Brain microvascular endothelial cell (primary cell): ENCODE results near the gene TSPEAR.
"Not testable (repeated sequence)": the region's sequence is repeated elsewhere in the genome, so short reads cannot be mapped to it uniquely, and the experiment has no call there.

Experiments
- DNase-seq: peaks from one replicate; pipeline ENCODE4 v3.0.0-alpha.2; 2020
- H3K27ac ChIP-seq: fragments of 250-450 bp; sonication (Bioruptor Pico); 2 replicates; pipeline ENCODE4 v1.5.1; 2020; ENCODE audit warnings: mild to moderate bottlenecking, moderate library complexity
- H3K27me3 ChIP-seq: fragments of 250-450 bp; sonication (Bioruptor Pico); replicated peaks from 2 replicates; pipeline ENCODE4 v1.5.1; 2020; ENCODE audit warnings: mild to moderate bottlenecking
- H3K36me3 ChIP-seq: fragments of 250-450 bp; sonication (Bioruptor Pico); replicated peaks from 2 replicates; pipeline ENCODE4 v1.5.1; 2020; ENCODE audit warnings: mild to moderate bottlenecking
- H3K4me3 ChIP-seq: 2 replicates; pipeline ENCODE4 v1.5.1; 2011; ENCODE audit warnings: low read depth, mild to moderate bottlenecking, control low read depth, low read length, moderate library complexity
- CTCF ChIP-seq: IDR thresholded peaks from 2 replicates; pipeline ENCODE4 v1.5.1; 2011; ENCODE audit warnings: low read depth, mild to moderate bottlenecking, moderate library complexity, low read length, control low read depth, inconsistent platforms; ENCODE audit errors: missing control alignments
- in situ Hi-C: cut with HindIII; loops from 2 replicates; pipeline ENCODE4 v1.10.0; 2017; ENCODE audit warnings: low sequenced_read_pairs, low pct_ligation_motif_present

Gene TSPEAR

GRCh38 chr21:44581158-44581557 lies 130.2 kb downstream of the TSPEAR start:
- TF ChIP-seq CTCF, result no peak
- H3K36me3 ChIP-seq, result no peaks in the 10 kb centered on the region
- no peak overlapping the region for H3K4me3 ChIP-seq
- in situ Hi-C loops, result no loop called here
- H3K27me3 ChIP-seq, result no peaks in the 10 kb centered on the region
- no peak overlapping the region for H3K27ac ChIP-seq
- no peak for DNase-seq

- H3K36me3 ChIP-seq, in situ Hi-C loops, H3K27ac ChIP-seq, DNase-seq, H3K4me3 ChIP-seq, H3K27me3 ChIP-seq: not testable (repeated sequence)
Measured at GRCh38 chr21:44580231-44580821, 131.0 kb downstream of the TSPEAR start, which contains the start of gene KRTAP10-5. TSS of gene KRTAP10-5 (minus strand) at chr21:44580604. CDS start at chr21:44580578, 26 bp downstream.

GRCh38 chr21:44579833-44580144 lies 131.6 kb downstream of the TSPEAR start:
- no peak for DNase-seq
- TF ChIP-seq CTCF, result no peak
- in situ Hi-C loops, result no loop called here
- Histone ChIP-seq H3K36me3 (no peaks in the 10 kb centered on the region), H3K27ac (no peak overlapping the region), H3K4me3 (no peak overlapping the region), H3K27me3 (no peaks in the 10 kb centered on the region)

GRCh38 chr21:44579056-44579832 lies 132.1 kb downstream of the TSPEAR start:
- no peaks in the 10 kb centered on the region for H3K36me3 ChIP-seq
- H3K27me3 ChIP-seq, result no peaks in the 10 kb centered on the region
- in situ Hi-C loops, result no loop called here
- no peak overlapping the region for H3K4me3 ChIP-seq
- no peak for DNase-seq
- TF ChIP-seq CTCF, result no peak
- H3K27ac ChIP-seq, result no peak overlapping the region

- no peak overlapping the region for H3K4me3 ChIP-seq
- DNase-seq, result no peak
- in situ Hi-C loops, result no loop called here
- no peak for TF ChIP-seq CTCF
- no peak overlapping the region for H3K27ac ChIP-seq
- no peaks in the 10 kb centered on the region for H3K36me3 ChIP-seq
- no peaks in the 10 kb centered on the region for H3K27me3 ChIP-seq
Measured at GRCh38 chr21:44578371-44579055, 132.9 kb downstream of the TSPEAR start.

GRCh38 chr21:44576025-44576420 lies 135.3 kb downstream of the TSPEAR start:
- no peaks in the 10 kb centered on the region for H3K27me3 ChIP-seq
- no peak for DNase-seq
- TF ChIP-seq CTCF, result no peak
- H3K27ac ChIP-seq, result no peak overlapping the region
- H3K4me3 ChIP-seq, result no peak overlapping the region
- H3K36me3 ChIP-seq, result no peaks in the 10 kb centered on the region
- in situ Hi-C loops, result no loop called here
